Stimulated activated CD4-positive, alpha-beta T cell treated with anti-CD3 and anti-CD28 coated beads, Interleukin-12 subunit alpha, Interleukin-12 subunit beta, amount 100 ng/mL, for 24 hours (primary cell): Measurements from ENCODE around the gene NOD1.
"Not testable (repeated sequence)": the region's sequence is repeated elsewhere in the genome, so short reads cannot be mapped to it uniquely, and the experiment has no call there.

ENCODE experiments used
- DNase-seq, 2 experiments: peaks; one replicate each; pipeline ENCODE4 v3.0.0-alpha.2; 2020; ENCODE audit warnings: low read depth in 2 of 2

NOD1 gene

GRCh38 chr7:30478349-30479201 lies at the start of gene NOD1:
TSS of gene NOD1 (minus strand) at chr7:30478784. CDS start at chr7:30456921, 21,863 bp downstream.
- peak; percentile 42 to 60 for DNase-seq

GRCh38 chr7:30527297-30527696 lies 48.7 kb upstream of the NOD1 start:
- not testable (repeated sequence) for DNase-seq

DNA sequence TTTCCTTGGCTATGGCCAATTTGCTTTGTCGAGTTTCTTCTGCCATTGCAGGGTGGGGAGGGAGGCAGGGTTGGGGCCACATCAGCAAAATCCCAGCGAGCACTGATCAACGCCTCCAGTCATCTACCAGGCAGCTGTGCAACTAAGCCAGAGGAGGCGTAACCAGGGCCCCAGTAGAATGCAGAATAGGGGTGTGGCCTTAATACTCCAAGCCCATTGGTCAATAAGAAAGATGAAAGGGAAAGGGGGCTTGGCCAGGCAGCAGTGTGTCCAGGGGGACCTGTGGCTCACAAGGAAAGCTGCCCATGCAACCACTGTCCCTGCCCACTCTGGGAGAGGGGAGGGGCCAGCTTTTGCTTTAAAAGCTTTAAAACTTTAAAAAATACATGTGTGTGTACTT lies 47.6 kb upstream of the NOD1 start:
- no peak for DNase-seq

GRCh38 chr7:30525429-30525828 lies 46.8 kb upstream of the NOD1 start:
- no peak for DNase-seq

DNA sequence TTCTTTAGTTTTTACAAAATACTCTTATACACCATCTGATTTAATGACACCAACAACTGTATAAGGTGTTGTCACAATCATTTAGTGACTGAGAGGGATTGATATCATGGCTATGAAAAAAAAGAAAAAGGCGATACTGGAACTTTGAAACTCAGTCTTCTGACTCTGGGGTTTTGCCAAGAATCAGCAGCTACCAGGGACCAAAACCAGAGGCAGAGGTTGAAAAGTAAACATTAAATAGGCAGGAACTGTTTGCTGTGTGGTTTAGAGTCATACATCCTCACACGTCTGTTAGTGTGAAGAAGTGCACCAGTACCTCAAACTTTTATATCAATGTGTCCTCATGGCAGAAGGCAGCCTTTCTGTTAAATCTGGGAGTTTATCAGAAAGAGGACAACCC lies 46.0 kb upstream of the NOD1 start:
- DNase-seq: no peak

GRCh38 chr7:30523466-30523865 lies 44.9 kb upstream of the NOD1 start:
- DNase-seq: no peak

- DNase-seq: no peak
These were observed 43.6 kb upstream of the NOD1 start for GRCh38 chr7:30522159-30522558.

GRCh38 chr7:30521532-30521931 lies 42.9 kb upstream of the NOD1 start:
- DNase-seq: no peak

DNA sequence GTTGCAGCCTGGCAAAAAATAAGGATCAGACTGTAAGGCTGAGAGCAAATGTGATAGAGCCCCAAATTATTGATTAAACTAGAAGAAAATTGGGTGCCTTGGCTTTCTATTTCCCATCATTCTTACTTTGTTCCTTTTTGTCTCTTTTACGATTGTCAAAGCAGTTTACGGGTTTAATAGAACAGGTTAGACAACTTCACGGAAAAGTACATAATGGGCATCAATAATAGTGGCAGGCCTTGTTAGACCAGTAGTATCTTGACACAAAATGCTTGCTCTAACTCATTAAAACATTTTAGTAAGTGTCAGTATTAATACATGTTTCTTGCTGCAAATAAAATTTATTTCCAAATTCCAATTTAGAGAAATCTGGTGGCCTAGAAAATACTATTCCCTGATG lies 40.5 kb upstream of the NOD1 start:
- no peak for DNase-seq

- DNase-seq: no peak
These were observed 37.2 kb upstream of the NOD1 start for GRCh38 chr7:30515761-30516160.

GRCh38 chr7:30514776-30515175 lies 36.2 kb upstream of the NOD1 start:
- DNase-seq: no peak

- DNase-seq: no peak
These were observed 35.6 kb upstream of the NOD1 start for GRCh38 chr7:30514177-30514576.

GRCh38 chr7:30513762-30514161 lies 35.2 kb upstream of the NOD1 start:
- DNase-seq: no peak

DNA sequence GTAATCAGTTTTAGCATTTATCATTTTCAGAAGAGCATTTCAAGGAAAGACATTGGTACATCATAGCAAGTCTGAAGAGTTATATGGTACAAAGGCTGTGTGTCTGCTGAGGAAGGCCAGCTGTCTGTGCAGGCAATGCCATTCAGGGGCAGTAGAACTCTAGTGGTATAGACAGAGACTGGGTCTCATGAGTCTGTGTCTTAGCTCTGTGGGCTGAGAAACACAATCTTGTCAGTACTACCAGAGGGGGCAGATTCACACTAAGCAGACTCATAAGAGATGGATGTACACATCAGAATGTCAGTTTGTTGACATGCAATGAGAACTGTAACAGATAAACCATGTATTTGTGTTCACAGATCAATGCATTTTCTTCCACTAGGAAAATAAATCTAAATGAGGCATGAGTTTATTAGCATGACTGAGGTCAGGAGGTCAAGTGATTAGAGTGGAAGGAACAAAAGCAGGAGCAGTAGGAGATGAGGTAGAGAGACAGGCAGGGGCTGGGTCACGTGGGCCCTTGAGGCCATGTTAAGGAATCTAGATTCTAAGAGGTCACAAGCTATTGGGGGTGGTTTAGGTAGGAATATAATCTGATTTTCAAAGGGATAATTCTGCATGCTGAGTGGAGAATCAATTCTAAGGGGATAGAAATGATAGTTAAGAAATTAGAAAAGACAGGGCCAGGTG lies 33.5 kb upstream of the NOD1 start:
- DNase-seq: no peak

GRCh38 chr7:30511494-30511893 lies 32.9 kb upstream of the NOD1 start:
- DNase-seq: no peak

- DNase-seq: no peak
These were observed 31.8 kb upstream of the NOD1 start for GRCh38 chr7:30510124-30511075.

DNA sequence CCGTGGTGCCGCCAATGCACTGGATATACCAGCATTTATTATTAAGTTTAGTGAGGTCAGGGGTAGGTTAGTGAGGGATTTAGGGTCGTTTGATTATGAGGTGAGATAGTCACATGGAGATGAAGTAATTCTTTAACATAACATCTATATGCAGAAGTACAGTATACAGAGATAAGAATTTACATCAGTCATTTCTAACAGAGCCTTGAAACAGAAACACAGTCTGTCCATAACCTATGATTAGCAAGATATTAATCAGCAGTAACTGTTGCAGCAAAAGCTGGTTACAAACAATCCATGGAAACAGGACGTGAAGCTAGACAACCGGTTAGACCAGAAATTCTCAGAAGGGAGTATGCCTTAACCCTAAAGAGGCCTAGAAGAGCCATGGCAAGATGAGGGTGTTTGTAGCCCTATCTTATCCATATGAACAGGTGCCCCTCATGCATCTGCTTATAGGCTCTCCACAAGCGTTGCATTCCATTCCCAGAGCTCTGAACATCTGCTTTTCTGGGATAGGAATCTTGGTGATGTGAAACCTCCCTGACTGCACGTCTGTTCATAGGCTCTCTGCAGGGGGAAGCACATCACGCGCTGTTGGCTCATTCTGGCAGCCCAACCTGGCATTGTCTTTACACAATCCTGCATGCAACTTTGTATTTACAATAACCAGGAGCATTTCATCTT lies 30.7 kb upstream of the NOD1 start:
- DNase-seq: not testable (repeated sequence)

GRCh38 chr7:30507346-30507900 lies 28.8 kb upstream of the NOD1 start:
- DNase-seq: not testable (repeated sequence)

DNA sequence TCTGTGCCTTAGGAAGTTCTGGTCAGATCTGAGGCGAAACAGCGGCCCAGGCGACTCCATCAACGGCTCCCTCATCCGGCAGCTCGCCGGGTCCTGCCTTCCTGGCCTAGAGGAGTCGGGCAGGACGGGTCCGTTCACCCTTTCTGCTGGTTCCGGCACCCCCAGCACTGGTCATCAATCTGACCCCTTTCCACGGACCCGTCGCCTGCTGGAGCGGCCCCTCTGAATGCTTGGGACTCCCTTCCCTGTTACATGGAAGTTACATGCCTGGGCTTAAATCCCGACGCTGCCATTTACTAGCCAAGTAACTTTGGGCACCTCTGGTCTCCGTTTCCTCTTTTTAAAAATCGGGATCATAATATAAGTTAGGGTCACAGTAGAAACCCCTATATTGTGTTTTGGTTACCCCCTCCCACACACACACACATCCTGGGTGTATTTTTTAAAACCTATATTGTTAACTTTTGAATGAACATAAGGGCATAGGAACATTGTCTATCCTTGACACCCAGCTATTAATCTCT lies 26.7 kb upstream of the NOD1 start:
- no peak for DNase-seq

- peak; percentile 95 for DNase-seq
These were observed 26.0 kb upstream of the NOD1 start, which contains the start of gene GGCT for GRCh38 chr7:30504301-30505173. TSS of gene GGCT (minus strand) at chr7:30504829. CDS start at chr7:30504709, 120 bp downstream.
